H1 (cell line): Measurements from ENCODE around the gene UBE2F. TPM values are rescaled to one million over a fixed set of nuclear protein-coding genes. Genes with fewer than 3 reads are reported as not detected.

ENCODE experiments used
- ATF3 ChIP-seq: IDR thresholded peaks from 2 replicates; pipeline ENCODE4 v1.6.1; 2011; ENCODE audit warnings: low read depth, mild to moderate bottlenecking, low read length; ENCODE audit not compliant: insufficient read depth
- NRF1 ChIP-seq: IDR thresholded peaks from 2 replicates; pipeline ENCODE4 v1.6.1; 2011; ENCODE audit warnings: mild to moderate bottlenecking, low read depth, low read length, improper control_type of control experiment
- SIN3A ChIP-seq, 2 experiments: IDR thresholded peaks in 1 of 2; conservative IDR thresholded peaks in 1 of 2; 2 replicates each; pipeline ENCODE4 v1.6.1; 2011 to 2012; ENCODE audit warnings: low read length in 2 of 2, improper control_type of control experiment in 1 of 2, low read depth in 1 of 2, mild to moderate bottlenecking in 1 of 2
- SP4 ChIP-seq: IDR thresholded peaks from 2 replicates; pipeline ENCODE4 v1.6.1; 2012; ENCODE audit warnings: low read length, inconsistent platforms
- SUZ12 ChIP-seq: fragments of 200-600 bp; sonication (generic); IDR thresholded peaks from 2 replicates; pipeline ENCODE4 v1.6.1; 2012; ENCODE audit warnings: mild to moderate bottlenecking, inconsistent platforms, low read length, moderate library complexity, mixed read lengths
- polyA plus RNA-seq, 7 experiments: library from polyadenylated mRNA; depleted of rRNA in 3 of 7; stranded (reverse) in 5 of 7; unstranded in 2 of 7; fragments of >200 nt in 5 of 7; fragments of 200-250 nt in 2 of 7; gene quantifications; 1 replicate in 5 of 7; 2 replicates in 1 of 7; 4 replicates in 1 of 7; pipeline versions ENCODE4 v1.2.1 to v1.2.3, GENCODE V29; 2011 to 2013; ENCODE audit warnings: missing spikeins in 2 of 7, mixed read lengths in 2 of 7
- total RNA-seq: library from RNA; stranded (reverse); fragmentation: NEBNext Ultra II Directional; extraction: Animal tissue kit (Norgen Biotek cat#: 25700); gene quantifications from 2 replicates; pipeline ENCODE4 v1.2.1, GENCODE V29; 2021

Gene UBE2F
- total and polyA plus RNA-seq, 2 of the 8 experiments (the other 6 are each of a cell fraction or from before 2014, with no cell fraction given): 43.3 to 59.8 TPM

DNA sequence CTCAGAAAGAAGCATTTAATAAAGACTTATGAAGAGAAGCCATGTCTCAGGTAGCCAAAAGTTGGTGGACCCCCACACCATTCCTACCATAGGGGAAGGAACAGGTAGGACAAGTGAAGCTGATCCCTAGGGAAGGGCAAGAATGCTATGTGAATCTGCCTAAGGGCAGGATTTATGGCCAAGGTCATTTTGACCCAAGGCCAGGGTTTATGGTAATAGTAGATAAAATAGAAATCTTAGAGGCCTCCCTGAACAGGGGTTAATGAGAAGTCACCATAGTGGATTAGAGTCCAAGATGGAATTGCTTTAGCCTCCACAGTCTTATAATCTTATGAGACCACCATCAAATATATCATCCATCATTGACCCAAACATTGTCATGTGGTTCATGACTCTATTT, 26.0 kb upstream of the UBE2F start (continued):
- TF ChIP-seq ATF3 (no peak), SUZ12 (no peak), SP4 (no peak), NRF1 (no peak), SIN3A (conservative IDR thresholded peaks at IDR 0.05 in 1 of 2, IDR thresholded peaks at IDR 0.05 in 1 of 2; ENCODE audit: low read depth in 1 of 2, low read length in 2 of 2) (no peak)
